Central memory CD8-positive, alpha-beta T cell (primary cell): ENCODE data around the gene THSD4.
A peak's percentile ranks its signal among the peaks of the same experiment; 100 is the strongest.

ENCODE experiments used
- ATAC-seq: fragments of 150-1000 bp; cut with Tn5 transposase; replicated peaks from 2 replicates; pipeline ENCODE4 v1.10.0; 2022; ENCODE audit warnings: mild to moderate bottlenecking, moderate FRiP score, moderate number of reproducible peaks; ENCODE audit not compliant: poor library complexity, severe bottlenecking; ENCODE audit errors: extremely low read depth
- DNase-seq, 2 donors: peaks; one replicate each; pipeline ENCODE4 v3.0.0; 2021; ENCODE audit warnings: low spot score in 2 of 2
- H3K27ac Mint-ChIP-seq: one replicate; pipeline ENCODE4 v1.8.0; 2022; ENCODE audit warnings: low read depth, mild to moderate bottlenecking, moderate library complexity, mixed read lengths
- H3K27me3 Mint-ChIP-seq: one replicate; pipeline ENCODE4 v1.8.0; 2022; ENCODE audit warnings: mixed read lengths
- H3K36me3 Mint-ChIP-seq: one replicate; pipeline ENCODE4 v1.8.0; 2022; ENCODE audit warnings: mild to moderate bottlenecking, moderate library complexity, mixed read lengths; ENCODE audit not compliant: insufficient read depth
- H3K4me1 Mint-ChIP-seq: one replicate; pipeline ENCODE4 v1.8.0; 2022; ENCODE audit warnings: mixed read lengths
- H3K4me3 Mint-ChIP-seq: one replicate; pipeline ENCODE4 v1.8.0; 2022; ENCODE audit warnings: mild to moderate bottlenecking, moderate library complexity, mixed read lengths
- H3K9me3 Mint-ChIP-seq: one replicate; pipeline ENCODE4 v1.8.0; 2022; ENCODE audit warnings: mixed read lengths

THSD4 gene

GRCh38 chr15:71114887-71115566 is at the start of gene THSD4:
TSS of gene THSD4 (plus strand) at chr15:71115471.
- DNase-seq, result peak; percentile 22 to 25
- peaks cover 4% of the 10 kb centered on the region for H3K36me3 Mint-ChIP-seq
- peak within 1 kb of the TSS; percentile 59 for H3K4me3 Mint-ChIP-seq
- peaks cover 71% of the 10 kb centered on the region for H3K27me3 Mint-ChIP-seq
- peaks cover 6% of the 10 kb centered on the region for H3K4me1 Mint-ChIP-seq
- no peaks in the 10 kb centered on the region for H3K9me3 Mint-ChIP-seq
- H3K27ac Mint-ChIP-seq, result no peak within 1 kb of the TSS
- peak; percentile 52 for ATAC-seq

GRCh38 chr15:71066983-71067382 is 48.3 kb upstream of the THSD4 start:
- no peak for DNase-seq
- Mint-ChIP-seq H3K9me3 (no peaks in the 10 kb centered on the region), H3K27ac (no peak overlapping the region), H3K4me3 (no peak overlapping the region), H3K36me3 (no peaks in the 10 kb centered on the region), H3K27me3 (peaks cover 77% of the 10 kb centered on the region), H3K4me1 (no peaks in the 10 kb centered on the region)
- ATAC-seq, result no peak

DNA sequence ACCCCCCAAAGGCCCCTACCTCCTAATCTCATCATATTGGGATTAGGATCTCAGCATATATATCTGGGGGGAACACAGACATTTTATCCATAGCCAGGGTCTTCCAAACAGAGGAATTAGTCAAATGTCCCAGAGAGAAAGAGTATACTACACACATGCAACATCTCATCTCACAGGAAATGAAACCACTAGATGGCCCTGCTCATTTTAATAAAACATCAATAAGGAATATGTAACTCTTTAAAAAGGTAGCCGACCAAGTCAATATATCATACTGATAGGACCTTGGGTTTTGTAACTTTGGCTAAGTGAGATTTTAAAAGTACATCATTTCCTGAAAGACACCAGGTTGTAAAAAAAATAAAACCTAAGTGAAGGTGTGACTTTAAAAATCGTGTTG is 45.6 kb upstream of the THSD4 start:
- Mint-ChIP-seq H3K27ac (no peak overlapping the region), H3K27me3 (peaks cover 76% of the 10 kb centered on the region), H3K4me3 (no peak overlapping the region), H3K9me3 (peaks cover 5% of the 10 kb centered on the region), H3K4me1 (no peaks in the 10 kb centered on the region), H3K36me3 (no peaks in the 10 kb centered on the region)
- no peak for DNase-seq
- ATAC-seq, result no peak

- Mint-ChIP-seq H3K4me3 (no peak overlapping the region), H3K36me3 (no peaks in the 10 kb centered on the region), H3K4me1 (no peaks in the 10 kb centered on the region), H3K27ac (no peak overlapping the region), H3K9me3 (peaks cover 5% of the 10 kb centered on the region), H3K27me3 (peaks cover 64% of the 10 kb centered on the region)
- no peak for ATAC-seq
- DNase-seq, result no peak
Observed at GRCh38 chr15:71071529-71071928, 43.7 kb upstream of the THSD4 start.

DNA sequence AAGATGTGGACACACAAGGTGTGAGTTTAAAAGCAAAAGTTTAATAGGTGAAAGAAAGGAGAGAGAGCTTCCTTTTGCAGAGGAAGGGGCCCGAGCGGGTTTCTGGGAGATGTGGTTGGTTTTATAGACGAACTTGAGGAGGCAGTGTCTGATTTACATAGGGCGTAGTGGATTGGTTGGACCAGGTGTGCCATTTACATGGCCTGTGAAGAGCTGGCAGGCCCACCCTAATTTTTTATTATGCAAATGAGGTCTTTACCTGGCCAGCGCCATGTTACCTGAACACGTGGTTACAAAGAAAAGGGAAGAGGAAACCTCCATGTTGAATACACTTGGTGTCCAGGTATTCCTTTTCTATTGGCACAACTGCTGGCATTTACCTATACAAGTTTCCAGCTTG is 42.8 kb upstream of the THSD4 start:
- DNase-seq (no peak), ATAC-seq (no peak)
- peaks cover 55% of the 10 kb centered on the region for H3K27me3 Mint-ChIP-seq
- no peak overlapping the region for H3K4me3 Mint-ChIP-seq
- no peak overlapping the region for H3K27ac Mint-ChIP-seq
- no peaks in the 10 kb centered on the region for H3K4me1 Mint-ChIP-seq
- no peaks in the 10 kb centered on the region for H3K36me3 Mint-ChIP-seq
- peaks cover 5% of the 10 kb centered on the region for H3K9me3 Mint-ChIP-seq

DNA sequence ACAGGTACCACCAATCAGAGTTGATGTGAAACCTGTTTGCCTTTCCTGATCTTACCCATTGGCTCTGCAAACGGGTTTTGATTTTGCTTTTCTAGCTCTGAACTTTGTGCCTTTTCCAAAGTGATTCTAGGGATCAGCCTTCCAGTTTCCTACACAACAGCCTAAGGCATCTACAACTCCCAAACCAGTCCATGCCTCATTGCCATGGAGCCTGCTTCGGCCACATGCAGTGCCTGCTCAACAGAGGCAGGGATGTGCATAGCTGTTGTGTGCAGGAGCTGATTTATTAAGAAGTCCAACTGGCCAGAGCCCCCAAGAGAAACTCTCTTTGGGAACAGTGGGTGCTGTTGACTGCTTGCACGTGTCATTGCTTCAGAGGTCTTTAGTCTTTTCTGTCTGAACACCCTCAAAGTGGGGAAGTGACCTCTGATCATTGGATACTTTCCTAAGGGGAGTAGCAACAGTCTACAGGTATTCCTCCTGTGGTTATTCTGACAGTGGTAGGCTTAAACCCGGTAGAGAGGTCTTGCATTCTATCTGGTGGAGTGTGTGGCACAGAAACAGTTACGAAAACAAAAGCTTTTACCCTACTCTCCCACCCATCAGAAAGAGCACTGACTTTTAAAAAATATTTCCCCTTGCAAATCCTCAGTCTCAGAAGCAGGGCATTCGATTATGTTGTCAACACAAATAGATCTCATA is 36.6 kb upstream of the THSD4 start:
- peaks cover 2% of the 10 kb centered on the region for H3K36me3 Mint-ChIP-seq
- H3K4me3 Mint-ChIP-seq, result no peak overlapping the region
- peaks cover 55% of the 10 kb centered on the region for H3K27me3 Mint-ChIP-seq
- peaks cover 4% of the 10 kb centered on the region for H3K9me3 Mint-ChIP-seq
- ATAC-seq, result no peak
- no peak for DNase-seq
- no peaks in the 10 kb centered on the region for H3K4me1 Mint-ChIP-seq
- no peak overlapping the region for H3K27ac Mint-ChIP-seq

- Mint-ChIP-seq H3K27ac (no peak overlapping the region), H3K36me3 (peaks cover 2% of the 10 kb centered on the region), H3K4me3 (no peak overlapping the region), H3K27me3 (peaks cover 55% of the 10 kb centered on the region), H3K4me1 (no peaks in the 10 kb centered on the region), H3K9me3 (no peaks in the 10 kb centered on the region)
- no peak for DNase-seq
- no peak for ATAC-seq
Observed at GRCh38 chr15:71079208-71080044, 35.8 kb upstream of the THSD4 start.

DNA sequence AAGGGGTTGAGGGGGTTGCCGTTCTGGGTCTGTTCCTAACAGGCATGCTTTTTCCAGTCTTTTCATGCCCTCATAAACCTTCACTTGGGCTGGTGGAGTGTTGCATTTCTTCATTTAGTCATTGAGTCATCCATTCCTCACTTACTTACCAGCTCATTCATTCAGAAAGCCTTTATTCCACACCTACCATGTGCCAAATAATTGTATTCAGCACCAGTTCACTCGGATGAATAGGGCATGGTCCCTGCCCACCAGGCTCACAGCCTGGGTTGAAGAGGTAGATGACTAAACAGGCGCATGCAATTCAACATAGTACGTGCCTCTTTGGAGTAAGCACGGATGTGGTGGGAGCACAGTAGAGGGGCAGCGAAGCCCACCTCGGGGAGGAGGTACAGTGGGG is 35.1 kb upstream of the THSD4 start:
- Mint-ChIP-seq H3K4me3 (no peak overlapping the region), H3K4me1 (no peaks in the 10 kb centered on the region), H3K9me3 (no peaks in the 10 kb centered on the region), H3K27me3 (peaks cover 49% of the 10 kb centered on the region), H3K27ac (no peak overlapping the region), H3K36me3 (peaks cover 2% of the 10 kb centered on the region)
- DNase-seq, result no peak
- no peak for ATAC-seq

GRCh38 chr15:71080705-71081104 is 34.6 kb upstream of the THSD4 start:
- DNase-seq, result no peak
- Mint-ChIP-seq H3K36me3 (peaks cover 2% of the 10 kb centered on the region), H3K4me1 (no peaks in the 10 kb centered on the region), H3K27ac (no peak overlapping the region), H3K27me3 (peaks cover 47% of the 10 kb centered on the region), H3K4me3 (no peak overlapping the region), H3K9me3 (no peaks in the 10 kb centered on the region)
- no peak for ATAC-seq

DNA sequence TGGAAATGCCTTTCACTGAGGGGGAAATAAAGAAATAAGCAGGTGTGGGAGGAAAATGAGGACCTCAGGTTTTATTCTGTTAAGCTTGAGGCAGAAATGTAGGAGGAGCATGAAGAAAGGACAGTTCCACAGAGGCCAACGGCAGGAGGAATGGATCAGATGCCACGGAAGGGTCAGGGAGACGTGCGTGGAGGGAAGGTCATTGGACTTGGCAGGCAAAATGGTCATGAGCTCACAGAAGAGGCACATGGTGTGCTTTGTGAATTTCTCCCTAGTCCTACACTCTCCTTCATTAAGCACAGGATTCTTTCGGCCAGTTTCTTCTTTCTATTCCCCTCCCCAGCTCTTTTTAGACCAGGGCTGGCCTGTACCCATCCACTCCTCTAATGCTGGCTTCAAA is 32.5 kb upstream of the THSD4 start:
- ATAC-seq (no peak), DNase-seq (no peak)
- Mint-ChIP-seq H3K4me3 (no peak overlapping the region), H3K4me1 (no peaks in the 10 kb centered on the region), H3K27ac (no peak overlapping the region), H3K9me3 (no peaks in the 10 kb centered on the region), H3K36me3 (peaks cover 2% of the 10 kb centered on the region), H3K27me3 (peaks cover 67% of the 10 kb centered on the region)

DNA sequence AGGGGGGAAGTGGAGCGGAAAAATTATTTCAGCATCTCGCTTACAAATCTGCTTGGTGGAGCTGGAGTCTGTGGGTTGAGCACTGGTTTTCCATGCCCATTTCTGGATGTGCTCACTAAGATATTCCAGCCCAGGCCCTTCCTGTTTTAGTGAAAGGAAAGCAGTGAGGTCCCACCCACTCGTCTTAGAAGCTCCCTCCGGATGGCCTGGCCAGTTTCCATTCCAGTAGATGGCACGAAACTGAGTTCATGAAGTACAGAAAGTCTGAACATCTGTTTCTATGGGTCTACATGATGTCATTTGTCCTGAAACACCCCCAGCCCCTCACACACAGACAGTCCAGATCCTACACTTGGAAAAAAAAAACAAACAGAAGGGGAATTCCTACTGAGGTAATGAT is 31.9 kb upstream of the THSD4 start:
- Mint-ChIP-seq H3K27ac (no peak overlapping the region), H3K9me3 (no peaks in the 10 kb centered on the region), H3K27me3 (peaks cover 72% of the 10 kb centered on the region), H3K4me1 (no peaks in the 10 kb centered on the region), H3K4me3 (no peak overlapping the region), H3K36me3 (peaks cover 2% of the 10 kb centered on the region)
- ATAC-seq, result no peak
- DNase-seq, result no peak

DNA sequence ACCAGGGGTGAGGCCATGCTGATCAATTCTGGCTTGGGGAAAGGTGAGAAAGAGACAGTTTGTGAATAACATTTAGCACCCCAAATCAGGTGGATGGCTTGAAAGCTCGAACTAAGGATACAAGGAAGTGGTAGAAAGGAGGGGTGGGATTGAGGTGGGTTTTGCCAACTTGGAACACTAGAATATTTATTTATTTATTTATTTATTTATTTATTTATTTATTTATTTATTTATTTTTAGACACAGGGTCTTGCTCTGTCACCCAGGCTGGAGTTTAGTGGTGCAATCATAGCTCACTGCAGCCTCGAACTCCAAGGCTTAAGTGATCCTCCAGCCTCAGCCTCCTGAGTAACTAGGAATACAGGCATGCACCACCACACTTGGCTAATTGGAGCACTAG is 31.0 kb upstream of the THSD4 start:
- no peak for ATAC-seq
- Mint-ChIP-seq H3K27ac (no peak overlapping the region), H3K9me3 (no peaks in the 10 kb centered on the region), H3K4me1 (no peaks in the 10 kb centered on the region), H3K36me3 (peaks cover 2% of the 10 kb centered on the region), H3K4me3 (no peak overlapping the region), H3K27me3 (peaks cover 81% of the 10 kb centered on the region)
- no peak for DNase-seq

DNA sequence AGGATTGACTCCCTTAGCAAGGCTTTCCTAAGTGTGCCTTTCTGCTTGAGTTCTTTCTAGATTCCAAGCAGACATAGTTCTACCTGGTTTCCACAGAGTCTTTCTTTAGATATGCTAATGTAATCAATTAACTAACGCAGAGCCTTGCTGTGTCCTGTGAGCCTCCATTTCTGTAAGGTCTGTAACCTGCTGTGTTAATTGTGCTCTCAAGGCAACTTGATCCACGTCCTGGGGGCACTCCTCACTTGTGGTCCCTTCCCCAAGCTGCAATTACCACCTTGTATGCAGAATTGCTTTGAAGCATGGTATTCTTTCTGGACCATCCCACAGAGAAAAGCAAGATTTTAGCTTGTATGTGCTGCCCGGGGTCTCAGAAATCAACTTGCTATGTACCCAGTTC is 29.5 kb upstream of the THSD4 start:
- Mint-ChIP-seq H3K27ac (no peak overlapping the region), H3K4me3 (no peak overlapping the region), H3K4me1 (no peaks in the 10 kb centered on the region), H3K27me3 (peaks cover 78% of the 10 kb centered on the region), H3K36me3 (peaks cover 2% of the 10 kb centered on the region), H3K9me3 (no peaks in the 10 kb centered on the region)
- ATAC-seq (no peak), DNase-seq (no peak)
